ENCODE measurements around the gene TFAP2E.

The TFAP2E gene

GRCh38 chr1:35588197-35588910 is 15.2 kb downstream of the TFAP2E start:
- no peak for DNase-seq
- in situ Hi-C loops (cut with MboI; ENCODE audit: low pct_unique_long_range_greater_than_20kb, low sequenced_read_pairs): no loop called here

GRCh38 chr1:35589516-35590427 is 16.7 kb downstream of the TFAP2E start:
- in situ Hi-C loops (cut with MboI; ENCODE audit: low pct_unique_long_range_greater_than_20kb, low sequenced_read_pairs): no loop called here
- DNase-seq: no peak

- in situ Hi-C loops (cut with MboI; ENCODE audit: low pct_unique_long_range_greater_than_20kb, low sequenced_read_pairs): no loop called here
- no peak for DNase-seq
These were observed 17.4 kb downstream of the TFAP2E start for GRCh38 chr1:35590476-35591040.

GRCh38 chr1:35591211-35591610 is 18.1 kb downstream of the TFAP2E start:
- in situ Hi-C loops (cut with MboI; ENCODE audit: low pct_unique_long_range_greater_than_20kb, low sequenced_read_pairs): no loop called here
- no peak for DNase-seq

GRCh38 chr1:35592991-35593769 is 20.1 kb downstream of the TFAP2E start:
- in situ Hi-C loops (cut with MboI; ENCODE audit: low pct_unique_long_range_greater_than_20kb, low sequenced_read_pairs): no loop called here
- peak; percentile 92 for DNase-seq

GRCh38 chr1:35594005-35594760 is 21.1 kb downstream of the TFAP2E start:
- in situ Hi-C loops (cut with MboI; ENCODE audit: low pct_unique_long_range_greater_than_20kb, low sequenced_read_pairs): no loop called here
- DNase-seq: no peak

GRCh38 chr1:35595684-35596083 is 22.6 kb downstream of the TFAP2E start:
- DNase-seq: no peak
- in situ Hi-C loops (cut with MboI; ENCODE audit: low pct_unique_long_range_greater_than_20kb, low sequenced_read_pairs): no loop called here

GRCh38 chr1:35597870-35598269 is 24.8 kb downstream of the TFAP2E start:
- no peak for DNase-seq
- in situ Hi-C loops (cut with MboI; ENCODE audit: low pct_unique_long_range_greater_than_20kb, low sequenced_read_pairs): no loop called here

GRCh38 chr1:35598895-35599294 is 25.8 kb downstream of the TFAP2E start:
- DNase-seq: no peak
- in situ Hi-C loops (cut with MboI; ENCODE audit: low pct_unique_long_range_greater_than_20kb, low sequenced_read_pairs): no loop called here

- in situ Hi-C loops (cut with MboI; ENCODE audit: low pct_unique_long_range_greater_than_20kb, low sequenced_read_pairs): no loop called here
- no peak for DNase-seq
These were observed 26.3 kb downstream of the TFAP2E start for GRCh38 chr1:35599411-35599810.

- no peak for DNase-seq
- in situ Hi-C loops (cut with MboI; ENCODE audit: low pct_unique_long_range_greater_than_20kb, low sequenced_read_pairs): no loop called here
These were observed 27.5 kb downstream of the TFAP2E start for GRCh38 chr1:35600593-35600992.

- in situ Hi-C loops (cut with MboI; ENCODE audit: low pct_unique_long_range_greater_than_20kb, low sequenced_read_pairs): no loop called here
These were observed 30.4 kb downstream of the TFAP2E start for GRCh38 chr1:35603468-35603867.

GRCh38 chr1:35603941-35604340 is 30.8 kb downstream of the TFAP2E start:
- in situ Hi-C loops (cut with MboI; ENCODE audit: low pct_unique_long_range_greater_than_20kb, low sequenced_read_pairs): no loop called here
- no peak for DNase-seq

More at GRCh38 chr1:35603468-35603867, 30.4 kb downstream of the TFAP2E start:
- no peak for DNase-seq

GRCh38 chr1:35605071-35605866 is 32.2 kb downstream of the TFAP2E start:
- no peak for DNase-seq
- in situ Hi-C loops (cut with MboI; ENCODE audit: low pct_unique_long_range_greater_than_20kb, low sequenced_read_pairs): no loop called here

- in situ Hi-C loops (cut with MboI; ENCODE audit: low pct_unique_long_range_greater_than_20kb, low sequenced_read_pairs): no loop called here
- no peak for DNase-seq
These were observed 32.7 kb downstream of the TFAP2E start for GRCh38 chr1:35605867-35606182.

- in situ Hi-C loops (cut with MboI; ENCODE audit: low pct_unique_long_range_greater_than_20kb, low sequenced_read_pairs): no loop called here
- DNase-seq: no peak
These were observed 38.5 kb downstream of the TFAP2E start for GRCh38 chr1:35611655-35612054.

- DNase-seq: no peak
- in situ Hi-C loops (cut with MboI; ENCODE audit: low pct_unique_long_range_greater_than_20kb, low sequenced_read_pairs): no loop called here
These were observed 42.3 kb downstream of the TFAP2E start for GRCh38 chr1:35615440-35615839.
